Astrocyte of the cerebellum (primary cell): ENCODE measurements around the gene COL25A1.

ENCODE experiments used
- DNase-seq: peaks from one replicate; pipeline ENCODE4 v3.0.0-alpha.2; 2011; ENCODE audit warnings: low read depth
- H3K4me3 ChIP-seq: 2 replicates; pipeline ENCODE4 v1.5.1; 2011; ENCODE audit warnings: mild to moderate bottlenecking, low read depth, low read length, moderate library complexity
- CTCF ChIP-seq: IDR thresholded peaks from 2 replicates; pipeline ENCODE4 v1.5.1; 2012; ENCODE audit warnings: low read length, low read depth, moderate library complexity, mild to moderate bottlenecking; ENCODE audit errors: missing control alignments
- in situ Hi-C: cut with HindIII; loops from 2 replicates; pipeline ENCODE4 v1.10.0; 2017; ENCODE audit warnings: low sequenced_read_pairs

The COL25A1 gene

GRCh38 chr4:109185951-109186350 is 116.5 kb downstream of the COL25A1 start:
- in situ Hi-C loops = no loop called here
- DNase-seq = no peak
- H3K4me3 ChIP-seq = no peak overlapping the region
- no peak for TF ChIP-seq CTCF

GRCh38 chr4:109185548-109185947 is 116.9 kb downstream of the COL25A1 start:
- DNase-seq = no peak
- TF ChIP-seq CTCF = no peak
- H3K4me3 ChIP-seq = no peak overlapping the region
- in situ Hi-C loops = no loop called here

- no peak for DNase-seq
- H3K4me3 ChIP-seq = no peak overlapping the region
- in situ Hi-C loops = no loop called here
- TF ChIP-seq CTCF = no peak
These were observed 117.9 kb downstream of the COL25A1 start for GRCh38 chr4:109184491-109184961.

- no peak for DNase-seq
- in situ Hi-C loops = no loop called here
- H3K4me3 ChIP-seq = no peak overlapping the region
- no peak for TF ChIP-seq CTCF
These were observed 118.4 kb downstream of the COL25A1 start for GRCh38 chr4:109183931-109184490.

- no peak overlapping the region for H3K4me3 ChIP-seq
- DNase-seq = no peak
- no peak for TF ChIP-seq CTCF
- in situ Hi-C loops = no loop called here
These were observed 119.8 kb downstream of the COL25A1 start for GRCh38 chr4:109182696-109183095.

GRCh38 chr4:109179061-109179460 is 123.4 kb downstream of the COL25A1 start:
- TF ChIP-seq CTCF = no peak
- in situ Hi-C loops = no loop called here
- H3K4me3 ChIP-seq = no peak overlapping the region
- DNase-seq = no peak
